Naive B cell (primary cell): ENCODE results near the gene PPP2R1B. TPM values are rescaled to one million over a fixed set of nuclear protein-coding genes. Genes with fewer than 3 reads are reported as not detected.

Source experiments
- ATAC-seq, 2 donors: fragments of 150-1000 bp; cut with Tn5 transposase; 2 replicates each; pipeline ENCODE4 v1.10.0; 2021; ENCODE audit warnings: low read depth in 2 of 2, mild to moderate bottlenecking in 2 of 2, moderate library complexity in 2 of 2
- DNase-seq: peaks from one replicate; pipeline ENCODE4 v3.0.0; 2022
- H3K27ac Mint-ChIP-seq, 6 donors: one replicate each; pipeline ENCODE4 v1.8.0; 2020 to 2022; ENCODE audit warnings: mild to moderate bottlenecking in 6 of 6, mixed read lengths in 6 of 6, moderate library complexity in 5 of 6, inconsistent platforms in 2 of 6
- H3K27me3 Mint-ChIP-seq, 3 donors: one replicate each; pipeline ENCODE4 v1.8.0; 2021 to 2022; ENCODE audit warnings: mixed read lengths in 3 of 3, mild to moderate bottlenecking in 1 of 3
- H3K36me3 Mint-ChIP-seq, 2 donors: one replicate each; pipeline ENCODE4 v1.8.0; 2020 to 2022; ENCODE audit warnings: mixed read lengths in 2 of 2, inconsistent platforms in 1 of 2, mild to moderate bottlenecking in 1 of 2
- H3K4me1 Mint-ChIP-seq, 3 donors: one replicate each; pipeline ENCODE4 v1.8.0; 2020 to 2022; ENCODE audit warnings: mixed read lengths in 3 of 3, inconsistent platforms in 1 of 3, mild to moderate bottlenecking in 1 of 3, moderate library complexity in 1 of 3
- H3K4me3 Mint-ChIP-seq, 8 donors: one replicate each; pipeline ENCODE4 v1.8.0; 2020 to 2022; ENCODE audit warnings: mild to moderate bottlenecking in 8 of 8, mixed read lengths in 8 of 8, moderate library complexity in 8 of 8, inconsistent platforms in 2 of 8
- H3K9me3 Mint-ChIP-seq, 7 donors: one replicate each; pipeline ENCODE4 v1.8.0; 2020 to 2022; ENCODE audit warnings: mixed read lengths in 7 of 7, mild to moderate bottlenecking in 5 of 7, inconsistent platforms in 2 of 7, moderate library complexity in 1 of 7
- polyA plus RNA-seq, 6 donors: library from polyadenylated mRNA; unstranded; fragments of 300-500 nt; fragmentation: Illumina TruSeq; gene quantifications; one replicate each; pipeline ENCODE4 v1.2.3, GENCODE V29; 2021; ENCODE audit warnings: low read depth in 6 of 6

The PPP2R1B gene
- polyA plus RNA-seq, 6 donors from 2014 or later, result 14.8 to 23.0 (median 18.6) TPM

GRCh38 chr11:111759778-111760407, 6.3 kb downstream of the PPP2R1B start:
- Mint-ChIP-seq H3K4me3 (no peak overlapping the region), H3K9me3 (no peaks in the 10 kb centered on the region), H3K4me1 (peaks cover 4 to 32% (median 25%) of the 10 kb centered on the region in 3 donors), H3K36me3 (peaks cover 16 to 20% of the 10 kb centered on the region in 2 donors), H3K27me3 (no peaks in the 10 kb centered on the region), H3K27ac (no peak overlapping the region)
- ATAC-seq (no peak), DNase-seq (no peak)

- DNase-seq, result no peak
- no peaks in the 10 kb centered on the region for H3K27me3 Mint-ChIP-seq
- no peak for ATAC-seq
- no peak overlapping the region for H3K27ac Mint-ChIP-seq
- H3K4me3 Mint-ChIP-seq, result no peak overlapping the region
- peaks cover 0 to 27% (median 20%) of the 10 kb centered on the region in 3 donors for H3K4me1 Mint-ChIP-seq
- no peaks in the 10 kb centered on the region for H3K9me3 Mint-ChIP-seq
- peaks cover 16 to 20% of the 10 kb centered on the region in 2 donors for H3K36me3 Mint-ChIP-seq
Measured at GRCh38 chr11:111759376-111759775, 6.8 kb downstream of the PPP2R1B start.

- Mint-ChIP-seq H3K27ac (peak overlapping the region in 2 of 6 donors; percentile 2 to 30), H3K36me3 (peaks cover 9 to 16% of the 10 kb centered on the region in 2 donors), H3K4me1 (no peaks in the 10 kb centered on the region), H3K9me3 (no peaks in the 10 kb centered on the region), H3K4me3 (no peak overlapping the region), H3K27me3 (no peaks in the 10 kb centered on the region)
- ATAC-seq (no peak), DNase-seq (no peak)
Measured at GRCh38 chr11:111756097-111756496, 10.1 kb downstream of the PPP2R1B start.

- H3K4me3 Mint-ChIP-seq, result no peak overlapping the region
- peaks cover 0 to 3% (median 0%) of the 10 kb centered on the region in 7 donors for H3K9me3 Mint-ChIP-seq
- no peak for ATAC-seq
- no peaks in the 10 kb centered on the region for H3K4me1 Mint-ChIP-seq
- peaks cover 30 to 36% of the 10 kb centered on the region in 2 donors for H3K36me3 Mint-ChIP-seq
- DNase-seq, result no peak
- H3K27me3 Mint-ChIP-seq, result no peaks in the 10 kb centered on the region
- H3K27ac Mint-ChIP-seq, result peak overlapping the region in 1 of 6 donors; percentile 15
Measured at GRCh38 chr11:111749646-111750045, 16.5 kb downstream of the PPP2R1B start.

GRCh38 chr11:111748035-111748804, 18.0 kb downstream of the PPP2R1B start:
- H3K9me3 Mint-ChIP-seq, result peaks cover 0 to 3% (median 0%) of the 10 kb centered on the region in 7 donors
- peaks cover 38 to 41% of the 10 kb centered on the region in 2 donors for H3K36me3 Mint-ChIP-seq
- no peak overlapping the region for H3K4me3 Mint-ChIP-seq
- no peak overlapping the region for H3K27ac Mint-ChIP-seq
- H3K4me1 Mint-ChIP-seq, result no peaks in the 10 kb centered on the region
- no peak for ATAC-seq
- no peak for DNase-seq
- H3K27me3 Mint-ChIP-seq, result no peaks in the 10 kb centered on the region

GRCh38 chr11:111745719-111746504, 20.3 kb downstream of the PPP2R1B start:
- Mint-ChIP-seq H3K9me3 (peaks cover 0 to 3% (median 0%) of the 10 kb centered on the region in 7 donors), H3K27me3 (no peaks in the 10 kb centered on the region), H3K27ac (peak overlapping the region in 1 of 6 donors; percentile 50), H3K36me3 (peaks cover 47 to 49% of the 10 kb centered on the region in 2 donors), H3K4me1 (no peaks in the 10 kb centered on the region), H3K4me3 (no peak overlapping the region)
- ATAC-seq (no peak), DNase-seq (no peak)

GRCh38 chr11:111743700-111744099, 22.5 kb downstream of the PPP2R1B start:
- DNase-seq, result no peak
- Mint-ChIP-seq H3K27ac (peak overlapping the region in 1 of 6 donors; percentile 1), H3K9me3 (peaks cover 0 to 3% (median 0%) of the 10 kb centered on the region in 7 donors), H3K27me3 (no peaks in the 10 kb centered on the region), H3K36me3 (peaks cover 42 to 53% of the 10 kb centered on the region in 2 donors), H3K4me1 (no peaks in the 10 kb centered on the region), H3K4me3 (peak overlapping the region in 1 of 8 donors; percentile 1)
- no peak for ATAC-seq

- H3K4me1 Mint-ChIP-seq, result peaks cover 0 to 4% (median 0%) of the 10 kb centered on the region in 3 donors
Measured at GRCh38 chr11:111741751-111742150, 24.4 kb downstream of the PPP2R1B start.

GRCh38 chr11:111739299-111739698, 26.9 kb downstream of the PPP2R1B start:
- Mint-ChIP-seq H3K9me3 (no peaks in the 10 kb centered on the region), H3K27ac (peak overlapping the region in 2 of 6 donors; percentile 21 to 69), H3K36me3 (peaks cover 12 to 33% of the 10 kb centered on the region in 2 donors), H3K4me1 (peaks cover 0 to 7% (median 5%) of the 10 kb centered on the region in 3 donors), H3K4me3 (no peak overlapping the region), H3K27me3 (no peaks in the 10 kb centered on the region)
- ATAC-seq (no peak), DNase-seq (no peak)

More at GRCh38 chr11:111741751-111742150, 24.4 kb downstream of the PPP2R1B start:
- peaks cover 0 to 3% (median 0%) of the 10 kb centered on the region in 7 donors for H3K9me3 Mint-ChIP-seq
- ATAC-seq (no peak), DNase-seq (no peak)
- H3K4me3 Mint-ChIP-seq, result no peak overlapping the region
- H3K36me3 Mint-ChIP-seq, result peaks cover 29 to 50% of the 10 kb centered on the region in 2 donors
- H3K27ac Mint-ChIP-seq, result peak overlapping the region in 3 of 6 donors; percentile 4 to 70 (median 21)
- H3K27me3 Mint-ChIP-seq, result no peaks in the 10 kb centered on the region

GRCh38 chr11:111737444-111738210, 28.6 kb downstream of the PPP2R1B start:
- Mint-ChIP-seq H3K9me3 (no peaks in the 10 kb centered on the region), H3K36me3 (peaks cover 11 to 25% of the 10 kb centered on the region in 2 donors), H3K4me3 (no peak overlapping the region), H3K27ac (peak overlapping the region in 4 of 6 donors; percentile 1 to 86 (median 46)), H3K4me1 (peaks cover 0 to 7% (median 5%) of the 10 kb centered on the region in 3 donors), H3K27me3 (no peaks in the 10 kb centered on the region)
- ATAC-seq (no peak), DNase-seq (no peak)

GRCh38 chr11:111736621-111737443, 29.4 kb downstream of the PPP2R1B start:
- Mint-ChIP-seq H3K9me3 (no peaks in the 10 kb centered on the region), H3K27me3 (no peaks in the 10 kb centered on the region), H3K27ac (peak overlapping the region in 3 of 6 donors; percentile 36 to 86 (median 68)), H3K4me3 (peak overlapping the region in 1 of 8 donors; percentile 16), H3K36me3 (peaks cover 9 to 24% of the 10 kb centered on the region in 2 donors), H3K4me1 (peaks cover 0 to 7% (median 5%) of the 10 kb centered on the region in 3 donors)
- ATAC-seq (no peak), DNase-seq (no peak)

- Mint-ChIP-seq H3K27ac (peak overlapping the region in 1 of 6 donors; percentile 56), H3K27me3 (no peaks in the 10 kb centered on the region), H3K9me3 (no peaks in the 10 kb centered on the region)
Measured at GRCh38 chr11:111736181-111736590, 30.0 kb downstream of the PPP2R1B start.

More at GRCh38 chr11:111736181-111736590, 30.0 kb downstream of the PPP2R1B start:
- ATAC-seq, result no peak
- peaks cover 4 to 18% of the 10 kb centered on the region in 2 donors for H3K36me3 Mint-ChIP-seq
- DNase-seq, result no peak
- peaks cover 0 to 7% (median 5%) of the 10 kb centered on the region in 3 donors for H3K4me1 Mint-ChIP-seq
- no peak overlapping the region for H3K4me3 Mint-ChIP-seq
